K562 (cell line): ENCODE measurements around the gene POMT1. TPM values are rescaled to one million over a fixed set of nuclear protein-coding genes. Genes with fewer than 3 reads are reported as not detected.

Experiments
- ATAC-seq: fragments of 200-7000 bp; cut with Tn5 transposase; 3 replicates; pipeline ENCODE4 v1.9.1; 2020; ENCODE audit warnings: moderate library complexity
- BruUV-seq: library from RNA; stranded (reverse); fragments of 400-500 nt; replicated peaks from 2 replicates; lab custom pipeline; 2021; lab: Mats Ljungman, UMichigan
- CTCF ChIA-PET: fragments of 300-600 bp; formaldehyde crosslinking; extraction: SDS; loops from one replicate; lab custom pipeline; 2021; ENCODE audit warnings: low intra/inter-chr PET ratio; lab: Yijun Ruan, JAX
- POLR2A ChIA-PET: fragments of 300-600, 350-650 bp; sonication (Branson Sonifier 250); formaldehyde crosslinking; extraction: SDS; loops from one replicate; lab custom pipeline; 2021; ENCODE audit warnings: antibody characterized with exemption, inconsistent platforms; lab: Yijun Ruan, JAX
- DNase-seq, 4 experiments: peaks; one replicate each; pipeline versions ENCODE4 v3.0.0 to v3.0.0-alpha.2; 2011 to 2018; ENCODE audit warnings: low spot score in 3 of 4, mixed read lengths in 3 of 4; ENCODE audit errors: extremely low read depth in 1 of 4
- FAIRE-seq: peaks from 2 replicates; lab custom pipeline; 2011; peaks lifted over from hg19 to GRCh38; lab: Jason Lieb, UNC
- H2AFZ ChIP-seq: 2 replicates; pipeline ENCODE4 v1.6.0; 2011; ENCODE audit warnings: low read depth, low read length, control low read depth, inconsistent platforms
- H3K27ac ChIP-seq: fragments of 200-600 bp; 3 replicates; pipeline ENCODE4 v1.8.0; 2011; ENCODE audit warnings: low read depth, mild to moderate bottlenecking, control low read depth, inconsistent platforms, low read length, moderate library complexity, mixed read lengths; ENCODE audit errors: extremely low read depth
- H3K27me3 ChIP-seq, 2 experiments: fragments of 300-600 bp in 1 of 2; 2 replicates in 1 of 2; 3 replicates in 1 of 2; pipeline versions ENCODE4 v1.6.0 to v1.8.0; 2011; ENCODE audit warnings: inconsistent platforms in 2 of 2, low read length in 2 of 2, mild to moderate bottlenecking in 1 of 2, mixed read lengths in 1 of 2, moderate library complexity in 1 of 2; ENCODE audit not compliant: control insufficient read depth in 2 of 2, insufficient read depth in 2 of 2
- H3K36me3 ChIP-seq: fragments of 300-600 bp; 3 replicates; pipeline ENCODE4 v1.8.0; 2011; ENCODE audit warnings: mild to moderate bottlenecking, low read length, inconsistent platforms; ENCODE audit not compliant: control insufficient read depth, insufficient read depth
- H3K4me1 ChIP-seq, 2 experiments: fragments of 200-600 bp in 1 of 2; replicated peaks in 1 of 2; 2 replicates in 1 of 2; 3 replicates in 1 of 2; pipeline versions ENCODE4 v1.5.1 to v1.8.0; 2011; ENCODE audit warnings: inconsistent platforms in 2 of 2, low read length in 2 of 2, mild to moderate bottlenecking in 1 of 2, mixed read lengths in 1 of 2, moderate library complexity in 1 of 2; ENCODE audit not compliant: control insufficient read depth in 2 of 2, insufficient read depth in 2 of 2
- H3K4me2 ChIP-seq: 2 replicates; pipeline ENCODE4 v1.6.1; 2011; ENCODE audit warnings: low read length, control low read depth, inconsistent platforms, mixed read lengths; ENCODE audit not compliant: insufficient read depth
- H3K4me3 ChIP-seq: fragments of 200-600 bp; sonication (generic), shearing (Covaris generic); 2 replicates; pipeline ENCODE4 v1.5.1; 2016; ENCODE audit warnings: control low read depth, inconsistent platforms
- H3K79me2 ChIP-seq: fragments of 200-600 bp; 3 replicates; pipeline ENCODE4 v1.8.0; 2011; ENCODE audit warnings: low read length, inconsistent platforms; ENCODE audit not compliant: control insufficient read depth, insufficient read depth
- H3K9ac ChIP-seq, 2 experiments: 2 replicates each; pipeline versions ENCODE4 v1.6.0 to v1.6.1; 2011; ENCODE audit warnings: low read depth in 2 of 2, low read length in 2 of 2, control low read depth in 1 of 2, inconsistent platforms in 1 of 2, mild to moderate bottlenecking in 1 of 2, mixed read lengths in 1 of 2; ENCODE audit not compliant: insufficient read depth in 1 of 2
- H3K9me1 ChIP-seq: one replicate; pipeline ENCODE4 v1.6.0; 2011; ENCODE audit warnings: inconsistent platforms, mild to moderate bottlenecking, low read length, moderate library complexity; ENCODE audit not compliant: control insufficient read depth, insufficient read depth
- H3K9me3 ChIP-seq: replicated peaks from 2 replicates; pipeline ENCODE4 v1.5.1; 2011; ENCODE audit warnings: low read depth, low read length, inconsistent platforms; ENCODE audit not compliant: control insufficient read depth, insufficient read depth
- H4K20me1 ChIP-seq: replicated peaks from 2 replicates; pipeline ENCODE4 v1.6.1; 2011; ENCODE audit warnings: low read length, inconsistent platforms, mixed read lengths; ENCODE audit not compliant: control insufficient read depth, insufficient read depth
- CBFA2T2 ChIP-seq: fragments of 450-650 bp; conservative IDR thresholded peaks from 2 replicates; pipeline ENCODE4 v1.6.1; 2017; ENCODE audit warnings: mild to moderate bottlenecking
- CBX1 ChIP-seq: sonication (generic); IDR thresholded peaks from 2 replicates; pipeline ENCODE4 v1.6.1; 2016; ENCODE audit warnings: antibody characterized with exemption, low read depth, mild to moderate bottlenecking
- CBX5 ChIP-seq: IDR thresholded peaks from 2 replicates; pipeline ENCODE4 v1.6.1; 2014; ENCODE audit warnings: low read depth, borderline replicate concordance
- DPF2 ChIP-seq: fragments of 450-650 bp; IDR thresholded peaks from 2 replicates; pipeline ENCODE4 v1.6.1; 2016
- GABPB2 ChIP-seq: fragments of 250-450 bp; sonication (Bioruptor Pico); conservative IDR thresholded peaks from 2 replicates; pipeline ENCODE4 v1.5.1; 2021; ENCODE audit warnings: mild to moderate bottlenecking
- HDAC1 ChIP-seq, 2 experiments: fragments of 450-650 bp; IDR thresholded peaks; 2 replicates each; pipeline ENCODE4 v1.6.1; 2016 to 2017; ENCODE audit warnings: inconsistent platforms in 1 of 2, mild to moderate bottlenecking in 1 of 2, moderate library complexity in 1 of 2
- PBX2 ChIP-seq, 2 experiments: IDR thresholded peaks in 1 of 2; conservative IDR thresholded peaks in 1 of 2; 2 replicates each; pipeline ENCODE4 v1.6.1; 2016; ENCODE audit warnings: low read depth in 2 of 2, mild to moderate bottlenecking in 1 of 2, missing compliant biosample characterization in 1 of 2, missing genetic modification characterization in 1 of 2, moderate library complexity in 1 of 2
- SRSF3 ChIP-seq: fragments of 200-400 bp; formaldehyde crosslinking; IDR thresholded peaks from 2 replicates; pipeline ENCODE4 v1.6.1; 2016; ENCODE audit warnings: mild to moderate bottlenecking, low read length, moderate library complexity; ENCODE audit not compliant: insufficient read depth
- TAL1 ChIP-seq: fragments of 450-650 bp; IDR thresholded peaks from 2 replicates; pipeline ENCODE4 v1.6.1; 2016; ENCODE audit warnings: mild to moderate bottlenecking
- TEAD4 ChIP-seq, 2 experiments: sonication (generic) in 1 of 2; formaldehyde crosslinking in 1 of 2; IDR thresholded peaks; 2 replicates each; pipeline versions ENCODE4 v1.6.1 to v1.8.0; 2012 to 2022; ENCODE audit warnings: borderline replicate concordance in 1 of 2, inconsistent platforms in 1 of 2, low read length in 1 of 2, mild to moderate bottlenecking in 1 of 2, missing genetic modification reagents in 1 of 2
- TRIM24 ChIP-seq, 2 experiments: fragments of 450-650 bp; IDR thresholded peaks; 2 replicates each; pipeline ENCODE4 v1.6.1; 2016
- TRIM28 ChIP-seq: fragments of 450-650 bp; IDR thresholded peaks from 2 replicates; pipeline ENCODE4 v1.6.1; 2017
- ZEB2 ChIP-seq: fragments of 450-650 bp; IDR thresholded peaks from 2 replicates; pipeline ENCODE4 v1.6.1; 2016
- ZNF316 ChIP-seq: fragments of 450-650 bp; IDR thresholded peaks from 2 replicates; pipeline ENCODE4 v1.6.1; 2016
- WGBS: fragments of 100-300 bp; shearing (Covaris generic); methylation state at CpG from one replicate; pipeline ENCODE4 v1.1.6; 2016; ENCODE audit warnings: low coverage, mixed read lengths; ENCODE audit not compliant: insufficient coverage; ENCODE audit errors: missing lambda C conversion rate; 5-methylcytosine and 5-hydroxymethylcytosine counted together
- in situ Hi-C: fragments of 300-500 bp; cut with MboI; formaldehyde crosslinking; loops from 4 replicates; pipeline ENCODE4 v1.15.0; 2018; ENCODE audit warnings: inconsistent platforms, mixed read lengths
- intact Hi-C: fragments of 100-400 bp; cut with micrococcal nuclease; formaldehyde crosslinking; loops from 2 replicates; pipeline ENCODE4 v1.14.2; 2022
- polyA plus RNA-seq, 8 experiments: library from polyadenylated mRNA; depleted of rRNA in 4 of 8; stranded (reverse) in 5 of 8; unstranded in 3 of 8; fragments of >200 nt; fragmentation: Nextera tagmentation in 2 of 8; fragmentation: Illumina TruSeq in 1 of 8; extraction: Ambion mirVana in 2 of 8; extraction: Trizol in 1 of 8; gene quantifications; 2 replicates each; pipeline versions ENCODE4 v1.2.1 to v1.2.3, GENCODE V29; 2011 to 2014; ENCODE audit warnings: inconsistent platforms in 1 of 8, missing spikeins in 1 of 8
- total RNA-seq, 7 experiments: library from RNA; depleted of rRNA in 6 of 7; stranded (reverse); fragments of >200 nt in 6 of 7; fragmentation: Illumina TruSeq in 2 of 7; extraction: Trizol in 2 of 7; gene quantifications; 2 replicates each; pipeline versions ENCODE4 v1.2.1 to v1.2.3, GENCODE V29; 2011 to 2021; ENCODE audit warnings: low replicate concordance in 1 of 7
- TF ChIP-seq, protein P1 (sequence below): fragments of 450-650 bp; IDR thresholded peaks from 2 replicates; pipeline ENCODE4 v1.6.1; 2018; ENCODE audit warnings: mild to moderate bottlenecking, low read depth; ENCODE audit not compliant: partially characterized antibody

Gene POMT1
- total and polyA plus RNA-seq, 9 of the 15 experiments (the other 6 are each of a cell fraction or from before 2014, with no cell fraction given), result 1.8 to 23.5 (median 14.6) TPM

DNA sequence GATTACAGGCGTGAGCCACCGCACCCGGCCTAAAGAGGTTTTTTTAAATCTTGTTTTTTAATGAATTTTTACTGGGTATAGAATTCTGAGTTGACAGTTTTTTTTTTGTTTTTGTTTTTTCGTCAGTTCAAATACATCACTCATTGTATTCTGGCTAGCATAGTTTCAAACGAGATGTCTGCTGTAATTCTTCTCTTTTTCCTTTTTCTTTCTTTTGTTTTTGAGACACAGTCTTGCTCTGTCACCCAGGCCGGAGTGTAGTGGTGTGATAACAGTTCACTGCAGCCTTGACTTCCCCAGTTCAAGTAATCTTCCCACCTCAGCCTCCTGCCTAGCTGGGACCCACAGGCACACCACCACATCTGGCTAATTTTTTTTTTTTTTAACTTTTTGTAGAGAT lies 40.4 kb downstream of the POMT1 start:
- Histone ChIP-seq H2AFZ (no peak overlapping the region), H3K36me3 (no peaks in the 10 kb centered on the region), H3K9ac (no peak overlapping the region), H4K20me1 (no peaks in the 10 kb centered on the region), H3K79me2 (no peaks in the 10 kb centered on the region), H3K9me3 (peaks cover 7% of the 10 kb centered on the region), H3K9me1 (no peaks in the 10 kb centered on the region), H3K4me2 (no peak overlapping the region), H3K27me3 (peaks cover 8 to 32% of the 10 kb centered on the region in 2 experiments; a peak in 4 of 5 replicates), H3K4me1 (peaks cover 0 to 14% of the 10 kb centered on the region in 2 experiments; a peak in 1 of 5 replicates), H3K4me3 (no peak overlapping the region), H3K27ac (no peak overlapping the region)
- in situ Hi-C loops (no loop called here), intact Hi-C loops (no loop called here)
- ChIA-PET POLR2A (no interaction called here), CTCF (no interaction called here)
- FAIRE-seq (peak; percentile 29), ATAC-seq (no peak), DNase-seq (no peak)
- no TSS peak for BruUV-seq
- 13% methylated on average over 6 of the region's 6 CpGs for WGBS
- peak in 1 of 2 experiments; percentile 88; a peak in 2 of 4 replicates for TF ChIP-seq HDAC1 (IDR thresholded peaks at IDR 0.05)
- peak; percentile 67; the same call in 1 of the 2 replicates for TF ChIP-seq CBX1
- no peak for TF ChIP-seq PBX2 (CRISPR knock-in tag; IDR thresholded peaks at IDR 0.05; ENCODE audit: low read depth)
- TF ChIP-seq PBX2 (tag; conservative IDR thresholded peaks at IDR 0.05; ENCODE audit: low read depth), result peak; percentile 57
- TF ChIP-seq ZNF316, result 0 out of 2 replicates have a peak, but pooled peaks have one; percentile 46
- TF ChIP-seq SRSF3, result no peak
- 0 out of 2 replicates have a peak, but pooled peaks have one; percentile 20 for TF ChIP-seq TEAD4 (IDR thresholded peaks at IDR 0.05; ENCODE audit: low read length)
- no peak for TF ChIP-seq TEAD4 (CRISPR knock-in tag; IDR thresholded peaks at IDR 0.05; ENCODE audit: borderline replicate concordance)
- peak; percentile 33 for TF ChIP-seq CBFA2T2
- TF ChIP-seq CBX5, result peak; percentile 90
- TF ChIP-seq TRIM24 (IDR thresholded peaks at IDR 0.05), result peak; percentile 75 to 90
- TF ChIP-seq, protein P1, sequence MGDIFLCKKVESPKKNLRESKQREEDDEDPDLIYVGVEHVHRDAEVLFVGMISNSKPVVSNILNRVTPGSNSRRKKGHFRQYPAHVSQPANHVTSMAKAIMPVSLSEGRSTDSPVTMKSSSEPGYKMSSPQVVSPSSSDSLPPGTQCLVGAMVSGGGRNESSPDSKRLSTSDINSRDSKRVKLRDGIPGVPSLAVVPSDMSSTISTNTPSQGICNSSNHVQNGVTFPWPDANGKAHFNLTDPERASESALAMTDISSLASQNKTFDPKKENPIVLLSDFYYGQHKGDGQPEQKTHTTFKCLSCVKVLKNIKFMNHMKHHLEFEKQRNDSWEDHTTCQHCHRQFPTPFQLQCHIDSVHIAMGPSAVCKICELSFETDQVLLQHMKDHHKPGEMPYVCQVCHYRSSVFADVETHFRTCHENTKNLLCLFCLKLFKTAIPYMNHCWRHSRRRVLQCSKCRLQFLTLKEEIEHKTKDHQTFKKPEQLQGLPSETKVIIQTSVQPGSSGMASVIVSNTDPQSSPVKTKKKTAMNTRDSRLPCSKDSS, result peak; percentile 89
- peak; percentile 99 for TF ChIP-seq TRIM28
- TF ChIP-seq TAL1, result peak; percentile 31; the same call in 1 of the 2 replicates
- TF ChIP-seq DPF2, result 0 out of 2 replicates have a peak, but pooled peaks have one; percentile 36
- TF ChIP-seq ZEB2, result 0 out of 2 replicates have a peak, but pooled peaks have one; percentile 23
- no peak for TF ChIP-seq GABPB2 (CRISPR knock-in tag)
